HepG2 (cell line): Measurements from ENCODE around the gene RNF10. TPM values are rescaled to one million over a fixed set of nuclear protein-coding genes. Genes with fewer than 3 reads are reported as not detected.

Source experiments
- ATAC-seq: fragments of 200-7000 bp; cut with Tn5 transposase; 3 replicates; pipeline ENCODE4 v1.9.1; 2020; ENCODE audit warnings: mild to moderate bottlenecking, moderate library complexity
- BruUV-seq: library from RNA; stranded (reverse); fragments of 400-500 nt; replicated peaks from 2 replicates; lab custom pipeline; 2021; lab: Mats Ljungman, UMichigan
- CTCF ChIA-PET: fragments of 300-600 bp; formaldehyde crosslinking; extraction: SDS; loops from one replicate; lab custom pipeline; 2021; ENCODE audit warnings: low total read pairs, inconsistent platforms, low intra/inter-chr PET ratio; lab: Yijun Ruan, JAX
- POLR2A ChIA-PET: fragments of 350-600 bp; sonication (Branson Sonifier 250); formaldehyde crosslinking; loops from one replicate; lab custom pipeline; 2020; ENCODE audit warnings: antibody characterized with exemption, inconsistent platforms; lab: Yijun Ruan, JAX
- DNase-seq: peaks from one replicate; pipeline ENCODE4 v3.0.0-alpha.2; 2015; ENCODE audit warnings: low spot score
- FAIRE-seq: peaks from 3 replicates; lab custom pipeline; 2011; peaks lifted over from hg19 to GRCh38; lab: Jason Lieb, UNC
- H2AFZ ChIP-seq: one replicate; pipeline ENCODE4 v1.6.1; 2011; ENCODE audit warnings: low read length, inconsistent platforms
- H3K27ac ChIP-seq: fragments of 300-600 bp; 3 replicates; pipeline ENCODE4 v1.8.0; 2011; ENCODE audit warnings: mixed run types, mild to moderate bottlenecking, mixed read lengths, low read length, inconsistent platforms; ENCODE audit not compliant: insufficient read depth; ENCODE audit errors: extremely low read length
- H3K27me3 ChIP-seq, 2 experiments: fragments of 200-600 bp in 1 of 2; 2 replicates in 1 of 2; 3 replicates in 1 of 2; pipeline versions ENCODE4 v1.6.0 to v1.8.0; 2011; ENCODE audit warnings: low read length in 2 of 2, mild to moderate bottlenecking in 2 of 2, moderate library complexity in 2 of 2, inconsistent platforms in 1 of 2; ENCODE audit not compliant: insufficient read depth in 2 of 2, control insufficient read depth in 1 of 2
- H3K36me3 ChIP-seq, 2 experiments: fragments of 200-600 bp in 1 of 2; replicated peaks in 1 of 2; 2 replicates in 1 of 2; 3 replicates in 1 of 2; pipeline versions ENCODE4 v1.5.1 to v1.8.0; 2011; ENCODE audit warnings: low read length in 2 of 2, inconsistent platforms in 1 of 2; ENCODE audit not compliant: insufficient read depth in 2 of 2, control insufficient read depth in 1 of 2
- H3K4me1 ChIP-seq: 2 replicates; pipeline ENCODE4 v1.5.1; 2012; ENCODE audit warnings: low read length, inconsistent platforms; ENCODE audit not compliant: insufficient read depth
- H3K4me2 ChIP-seq: 2 replicates; pipeline ENCODE4 v1.6.0; 2011; ENCODE audit warnings: low read depth, low read length, inconsistent platforms
- H3K4me3 ChIP-seq, 3 experiments: fragments of 200-600 bp in 1 of 3; sonication (generic), shearing (Covaris generic) in 1 of 3; replicated peaks in 1 of 3; 2 replicates each; pipeline ENCODE4 v1.5.1; 2011 to 2016; ENCODE audit warnings: low read length in 3 of 3, inconsistent platforms in 2 of 3, low read depth in 2 of 3, mild to moderate bottlenecking in 2 of 3, control low read depth in 1 of 3, mixed read lengths in 1 of 3; ENCODE audit not compliant: insufficient read depth in 1 of 3
- H3K79me2 ChIP-seq: one replicate; pipeline ENCODE4 v1.6.1; 2011; ENCODE audit warnings: low read length, inconsistent platforms; ENCODE audit not compliant: insufficient read depth
- H3K9ac ChIP-seq: 2 replicates; pipeline ENCODE4 v1.6.0; 2011; ENCODE audit warnings: mild to moderate bottlenecking, low read depth, low read length, inconsistent platforms; ENCODE audit not compliant: insufficient read depth
- H3K9me3 ChIP-seq: 2 replicates; pipeline ENCODE4 v1.5.1; 2012; ENCODE audit warnings: mild to moderate bottlenecking, low read length
- H4K20me1 ChIP-seq: 2 replicates; pipeline ENCODE4 v1.6.0; 2011; ENCODE audit warnings: inconsistent platforms, mild to moderate bottlenecking, low read length, moderate library complexity; ENCODE audit not compliant: insufficient read depth
- ATM ChIP-seq: fragments of 450-650 bp; IDR thresholded peaks from 2 replicates; pipeline ENCODE4 v1.7.1; 2017; ENCODE audit warnings: mild to moderate bottlenecking, borderline replicate concordance
- BRCA1 ChIP-seq: sonication (generic); formaldehyde crosslinking; IDR thresholded peaks from 2 replicates; pipeline ENCODE4 v1.4.0; 2020; ENCODE audit warnings: missing genetic modification reagents
- DPF2 ChIP-seq: sonication (generic); formaldehyde crosslinking; IDR thresholded peaks from 2 replicates; pipeline ENCODE4 v1.4.0; 2020; ENCODE audit warnings: mild to moderate bottlenecking, low read depth, missing genetic modification reagents, borderline replicate concordance
- MLLT10 ChIP-seq: sonication (generic); formaldehyde crosslinking; IDR thresholded peaks from 2 replicates; pipeline ENCODE4 v1.4.0; 2020; ENCODE audit warnings: missing genetic modification reagents
- PREB ChIP-seq: sonication (generic); formaldehyde crosslinking; IDR thresholded peaks from 2 replicates; pipeline ENCODE4 v1.4.0; 2020; ENCODE audit warnings: missing genetic modification reagents
- SP140L ChIP-seq: sonication (generic); formaldehyde crosslinking; IDR thresholded peaks from 2 replicates; pipeline ENCODE4 v1.4.0; 2020; ENCODE audit warnings: missing genetic modification reagents, borderline replicate concordance
- U2AF1 ChIP-seq: fragments of 200-400 bp; formaldehyde crosslinking; optimal IDR thresholded peaks from 2 replicates; pipeline ENCODE3; 2017; ENCODE audit warnings: mild to moderate bottlenecking, low read depth, low read length
- ZFP1 ChIP-seq: IDR thresholded peaks from 2 replicates; pipeline ENCODE4 v1.6.1; 2016
- ZNF101 ChIP-seq: sonication (generic); formaldehyde crosslinking; IDR thresholded peaks from 2 replicates; pipeline ENCODE4 v1.4.0; 2020; ENCODE audit warnings: mild to moderate bottlenecking, low read depth, missing genetic modification reagents, borderline replicate concordance
- ZNF292 ChIP-seq: sonication (generic); formaldehyde crosslinking; IDR thresholded peaks from 2 replicates; pipeline ENCODE4 v1.8.1; 2022; ENCODE audit warnings: mild to moderate bottlenecking, low read depth, missing genetic modification reagents, borderline replicate concordance
- ZNF547 ChIP-seq: sonication (generic); formaldehyde crosslinking; IDR thresholded peaks from 2 replicates; pipeline ENCODE4 v1.5.1; 2020; ENCODE audit warnings: mild to moderate bottlenecking, missing genetic modification reagents
- WGBS: methylation state at CpG from one replicate; pipeline ENCODE4 v1.1.6; 2017; ENCODE audit warnings: low lambda C conversion rate; 5-methylcytosine and 5-hydroxymethylcytosine counted together
- in situ Hi-C: cut with HindIII; loops from 2 replicates; pipeline ENCODE4 v1.10.0; 2017; ENCODE audit warnings: low pct_unique_long_range_greater_than_20kb; ENCODE audit not compliant: extremely low pct_ligation_motif_present
- intact Hi-C: fragments of 100-400 bp; cut with micrococcal nuclease; formaldehyde crosslinking; loops from one replicate; pipeline ENCODE4 v1.10.0; 2022; ENCODE audit not compliant: unreplicated experiment
- polyA plus RNA-seq, 8 experiments: library from polyadenylated mRNA; depleted of rRNA in 3 of 8; stranded (reverse) in 7 of 8; unstranded in 1 of 8; fragments of >200 nt; fragmentation: Illumina TruSeq in 4 of 8; extraction: Trizol in 4 of 8; gene quantifications; 2 replicates each; pipeline versions ENCODE4 v1.2.1 to v1.2.3, GENCODE V29; 2011 to 2016; ENCODE audit warnings: low read depth in 4 of 8, missing spikeins in 1 of 8, mixed read lengths in 1 of 8; ENCODE audit not compliant: insufficient read depth in 1 of 8
- total RNA-seq, 5 experiments: library from RNA; depleted of rRNA; stranded (reverse); fragments of >200 nt; fragmentation: Illumina TruSeq; extraction: Trizol; gene quantifications; 2 replicates each; pipeline ENCODE4 v1.2.3, GENCODE V29; 2016; ENCODE audit warnings: low read depth in 1 of 5
- TF ChIP-seq, protein P1 (sequence below): sonication (generic); formaldehyde crosslinking; IDR thresholded peaks from 2 replicates; pipeline ENCODE4 v1.5.1; 2020; ENCODE audit warnings: mild to moderate bottlenecking, missing genetic modification reagents, moderate library complexity

The RNF10 gene
- total and polyA plus RNA-seq, 2 of the 13 experiments (the other 11 are each of a cell fraction or from before 2014, with no cell fraction given), result 62.5 to 88.0 TPM

- no peak for TF ChIP-seq MLLT10
- no peak for TF ChIP-seq BRCA1 (CRISPR knock-in tag)
- no peak for TF ChIP-seq DPF2 (CRISPR knock-in tag)
- TF ChIP-seq U2AF1, result no peak
- TF ChIP-seq, all 625 proteins: peak for 0
These were observed 20.5 kb downstream of the RNF10 start (continued) for GRCh38 chr12:120554678-120555077.

DNA sequence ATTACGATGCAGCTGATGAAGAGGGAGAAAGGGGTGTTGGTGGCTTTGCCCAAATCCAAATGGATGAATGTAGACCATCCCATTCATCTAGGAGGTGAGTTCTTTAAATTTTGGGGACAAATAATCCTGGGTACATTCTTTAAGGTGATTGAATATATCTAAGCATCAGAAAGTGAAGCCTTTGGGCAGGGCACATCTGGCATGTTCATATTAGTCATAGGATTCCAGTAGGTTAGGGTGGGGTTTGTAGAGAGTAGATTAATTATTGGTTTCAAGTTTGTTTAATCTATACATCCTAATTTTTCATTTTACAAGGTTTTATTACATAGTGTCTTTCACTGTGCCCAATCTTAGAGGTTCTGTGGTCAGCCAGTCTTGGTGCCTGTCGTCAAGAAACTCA, 23.4 kb downstream of the RNF10 start:
- CTCF ChIA-PET, result no interaction called here
- WGBS, result 98% methylated on average over 2 of the region's 2 CpGs
- POLR2A ChIA-PET, result no interaction called here
- peaks cover under 1% of the 10 kb centered on the region for H3K79me2 ChIP-seq
- H4K20me1 ChIP-seq, result peaks cover 4% of the 10 kb centered on the region
- DNase-seq (no peak), ATAC-seq (no peak), FAIRE-seq (no peak)
- H2AFZ ChIP-seq, result no peak overlapping the region
- no peak overlapping the region for H3K4me3 ChIP-seq
- H3K4me1 ChIP-seq, result no peaks in the 10 kb centered on the region
- peaks cover 31 to 74% of the 10 kb centered on the region in 2 experiments for H3K36me3 ChIP-seq
- TF ChIP-seq ZNF547 (CRISPR knock-in tag), result no peak
- TF ChIP-seq ZNF292 (CRISPR knock-in tag), result no peak
- TF ChIP-seq, protein P1, sequence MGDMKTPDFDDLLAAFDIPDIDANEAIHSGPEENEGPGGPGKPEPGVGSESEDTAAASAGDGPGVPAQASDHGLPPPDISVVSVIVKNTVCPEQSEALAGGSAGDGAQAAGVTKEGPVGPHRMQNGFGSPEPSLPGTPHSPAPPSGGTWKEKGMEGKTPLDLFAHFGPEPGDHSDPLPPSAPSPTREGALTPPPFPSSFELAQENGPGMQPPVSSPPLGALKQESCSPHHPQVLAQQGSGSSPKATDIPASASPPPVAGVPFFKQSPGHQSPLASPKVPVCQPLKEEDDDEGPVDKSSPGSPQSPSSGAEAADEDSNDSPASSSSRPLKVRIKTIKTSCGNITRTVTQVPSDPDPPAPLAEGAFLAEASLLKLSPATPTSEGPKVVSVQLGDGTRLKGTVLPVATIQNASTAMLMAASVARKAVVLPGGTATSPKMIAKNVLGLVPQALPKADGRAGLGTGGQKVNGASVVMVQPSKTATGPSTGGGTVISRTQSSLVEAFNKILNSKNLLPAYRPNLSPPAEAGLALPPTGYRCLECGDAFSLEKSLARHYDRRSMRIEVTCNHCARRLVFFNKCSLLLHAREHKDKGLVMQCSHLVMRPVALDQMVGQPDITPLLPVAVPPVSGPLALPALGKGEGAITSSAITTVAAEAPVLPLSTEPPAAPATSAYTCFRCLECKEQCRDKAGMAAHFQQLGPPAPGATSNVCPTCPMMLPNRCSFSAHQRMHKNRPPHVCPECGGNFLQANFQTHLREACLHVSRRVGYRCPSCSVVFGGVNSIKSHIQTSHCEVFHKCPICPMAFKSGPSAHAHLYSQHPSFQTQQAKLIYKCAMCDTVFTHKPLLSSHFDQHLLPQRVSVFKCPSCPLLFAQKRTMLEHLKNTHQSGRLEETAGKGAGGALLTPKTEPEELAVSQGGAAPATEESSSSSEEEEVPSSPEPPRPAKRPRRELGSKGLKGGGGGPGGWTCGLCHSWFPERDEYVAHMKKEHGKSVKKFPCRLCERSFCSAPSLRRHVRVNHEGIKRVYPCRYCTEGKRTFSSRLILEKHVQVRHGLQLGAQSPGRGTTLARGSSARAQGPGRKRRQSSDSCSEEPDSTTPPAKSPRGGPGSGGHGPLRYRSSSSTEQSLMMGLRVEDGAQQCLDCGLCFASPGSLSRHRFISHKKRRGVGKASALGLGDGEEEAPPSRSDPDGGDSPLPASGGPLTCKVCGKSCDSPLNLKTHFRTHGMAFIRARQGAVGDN (CRISPR knock-in tag), result no peak
- no peak for TF ChIP-seq ATM
- TF ChIP-seq ZFP1, result no peak
- TF ChIP-seq ZNF101 (CRISPR knock-in tag), result no peak
- no peak for TF ChIP-seq PREB
- no peak for TF ChIP-seq SP140L (CRISPR knock-in tag)
- in situ Hi-C loops, result no loop called here
- no peaks in the 10 kb centered on the region for H3K27me3 ChIP-seq
- no peak overlapping the region for H3K4me2 ChIP-seq
- no peak overlapping the region for H3K9ac ChIP-seq
- H3K27ac ChIP-seq, result no peak overlapping the region
- no peaks in the 10 kb centered on the region for H3K9me3 ChIP-seq
- BruUV-seq, result no TSS peak
- intact Hi-C loops, result no loop called here
